Mesothelial cell of epicardium (in vitro differentiated cells): Measurements from ENCODE around the gene OVOL2. TPM values are rescaled to one million over a fixed set of nuclear protein-coding genes. Genes with fewer than 3 reads are reported as not detected.

Source experiments
- DNase-seq, 2 experiments: peaks; one replicate each; pipeline ENCODE4 v3.0.0; 2021; ENCODE audit warnings: low spot score in 2 of 2; ENCODE audit not compliant: unreplicated experiment in 2 of 2
- H3K27ac Mint-ChIP-seq: 2 replicates; pipeline ENCODE4 v1.8.0; 2021; ENCODE audit warnings: mixed read lengths
- H3K27me3 Mint-ChIP-seq: 2 replicates; pipeline ENCODE4 v1.8.0; 2021; ENCODE audit warnings: low read depth, mixed read lengths
- H3K36me3 Mint-ChIP-seq: 2 replicates; pipeline ENCODE4 v1.8.0; 2021; ENCODE audit warnings: mixed read lengths
- H3K4me1 Mint-ChIP-seq: 2 replicates; pipeline ENCODE4 v1.8.0; 2021; ENCODE audit warnings: mixed read lengths
- H3K4me3 Mint-ChIP-seq: 2 replicates; pipeline ENCODE4 v1.8.0; 2021; ENCODE audit warnings: mild to moderate bottlenecking, moderate library complexity, mixed read lengths
- H3K9me3 Mint-ChIP-seq: 2 replicates; pipeline ENCODE4 v1.8.0; 2021; ENCODE audit warnings: mixed read lengths
- total RNA-seq: library from RNA; stranded (reverse); gene quantifications from 3 replicates; pipeline ENCODE4 v1.2.1, GENCODE V29; 2021
- TF ChIP-seq, protein P1 (sequence below): fragments of 200-600 bp; sonication (generic); IDR thresholded peaks from one replicate; pipeline ENCODE4 v1.5.0; 2021; ENCODE audit warnings: antibody characterized with exemption; ENCODE audit not compliant: unreplicated experiment

OVOL2 gene
- total RNA-seq, 1 donor from 2014 or later = 7.3 TPM

DNA sequence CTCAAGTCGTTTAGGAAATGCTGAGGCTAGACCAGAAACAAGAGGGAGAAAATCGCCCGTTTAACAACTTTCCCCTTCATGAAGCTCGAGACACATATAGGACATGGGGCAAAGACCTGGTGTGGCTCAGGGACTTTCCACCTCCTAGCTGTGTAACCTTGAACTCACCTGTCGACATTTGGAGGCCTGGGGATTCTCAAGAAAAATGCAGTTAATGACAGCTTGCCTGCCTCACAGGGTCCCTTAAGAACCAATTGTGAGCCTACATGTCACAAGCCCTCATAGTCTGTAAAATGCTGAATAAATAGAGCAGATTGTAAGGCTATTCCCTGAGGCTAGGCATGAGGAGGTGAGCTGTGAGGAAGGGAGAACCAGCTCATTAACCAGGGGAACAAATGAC is 53.8 kb downstream of the OVOL2 start:
- H3K4me1 Mint-ChIP-seq = peaks cover 21% of the 10 kb centered on the region
- no peaks in the 10 kb centered on the region for H3K27me3 Mint-ChIP-seq
- H3K4me3 Mint-ChIP-seq = no peak overlapping the region
- H3K27ac Mint-ChIP-seq = no peak overlapping the region
- TF ChIP-seq, protein P1, sequence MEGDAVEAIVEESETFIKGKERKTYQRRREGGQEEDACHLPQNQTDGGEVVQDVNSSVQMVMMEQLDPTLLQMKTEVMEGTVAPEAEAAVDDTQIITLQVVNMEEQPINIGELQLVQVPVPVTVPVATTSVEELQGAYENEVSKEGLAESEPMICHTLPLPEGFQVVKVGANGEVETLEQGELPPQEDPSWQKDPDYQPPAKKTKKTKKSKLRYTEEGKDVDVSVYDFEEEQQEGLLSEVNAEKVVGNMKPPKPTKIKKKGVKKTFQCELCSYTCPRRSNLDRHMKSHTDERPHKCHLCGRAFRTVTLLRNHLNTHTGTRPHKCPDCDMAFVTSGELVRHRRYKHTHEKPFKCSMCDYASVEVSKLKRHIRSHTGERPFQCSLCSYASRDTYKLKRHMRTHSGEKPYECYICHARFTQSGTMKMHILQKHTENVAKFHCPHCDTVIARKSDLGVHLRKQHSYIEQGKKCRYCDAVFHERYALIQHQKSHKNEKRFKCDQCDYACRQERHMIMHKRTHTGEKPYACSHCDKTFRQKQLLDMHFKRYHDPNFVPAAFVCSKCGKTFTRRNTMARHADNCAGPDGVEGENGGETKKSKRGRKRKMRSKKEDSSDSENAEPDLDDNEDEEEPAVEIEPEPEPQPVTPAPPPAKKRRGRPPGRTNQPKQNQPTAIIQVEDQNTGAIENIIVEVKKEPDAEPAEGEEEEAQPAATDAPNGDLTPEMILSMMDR = no peak
- H3K36me3 Mint-ChIP-seq = no peaks in the 10 kb centered on the region
- DNase-seq = no peak
- no peaks in the 10 kb centered on the region for H3K9me3 Mint-ChIP-seq

DNA sequence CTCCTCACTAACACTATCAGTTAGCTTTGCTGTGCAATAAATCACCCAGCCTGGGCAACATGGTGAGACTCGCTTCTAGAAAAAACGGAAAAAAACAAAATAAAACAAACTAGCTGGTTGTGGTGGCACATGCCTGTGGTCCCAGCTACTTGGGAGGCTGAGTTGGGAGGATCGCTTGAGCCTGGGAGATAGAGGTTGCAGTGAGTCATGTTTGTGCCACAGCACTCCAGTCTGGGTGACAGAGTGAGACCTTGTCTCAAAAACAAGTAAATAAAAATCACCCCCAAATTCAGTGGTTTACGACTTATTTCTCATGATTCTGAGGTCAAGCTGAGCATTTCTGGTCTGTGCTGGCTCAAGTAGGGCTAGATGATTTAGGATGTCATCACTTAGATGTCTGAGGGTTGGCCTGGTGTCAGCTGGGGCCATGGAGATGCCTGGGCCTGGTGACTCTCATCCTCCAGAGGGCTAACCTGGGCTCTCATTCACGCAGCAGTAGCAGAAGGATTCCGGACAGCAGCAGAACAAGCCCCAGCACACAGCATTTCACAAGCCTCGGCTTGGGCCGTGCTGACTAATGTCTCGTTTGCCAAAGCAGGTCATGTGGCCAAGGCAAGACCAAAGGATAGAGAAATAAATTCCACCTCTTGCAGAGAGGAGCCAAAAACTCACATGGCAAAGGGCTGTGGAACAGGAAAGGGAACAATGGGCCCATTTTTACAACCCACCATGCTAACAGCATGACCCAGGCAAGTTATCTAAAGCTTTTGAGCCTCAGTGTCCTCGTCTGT is 56.4 kb downstream of the OVOL2 start:
- Mint-ChIP-seq H3K27me3 (no peaks in the 10 kb centered on the region), H3K9me3 (no peaks in the 10 kb centered on the region), H3K36me3 (no peaks in the 10 kb centered on the region), H3K4me3 (no peak overlapping the region), H3K27ac (no peak overlapping the region), H3K4me1 (peaks cover 13% of the 10 kb centered on the region)
- TF ChIP-seq, protein P1 = no peak
- no peak for DNase-seq

DNA sequence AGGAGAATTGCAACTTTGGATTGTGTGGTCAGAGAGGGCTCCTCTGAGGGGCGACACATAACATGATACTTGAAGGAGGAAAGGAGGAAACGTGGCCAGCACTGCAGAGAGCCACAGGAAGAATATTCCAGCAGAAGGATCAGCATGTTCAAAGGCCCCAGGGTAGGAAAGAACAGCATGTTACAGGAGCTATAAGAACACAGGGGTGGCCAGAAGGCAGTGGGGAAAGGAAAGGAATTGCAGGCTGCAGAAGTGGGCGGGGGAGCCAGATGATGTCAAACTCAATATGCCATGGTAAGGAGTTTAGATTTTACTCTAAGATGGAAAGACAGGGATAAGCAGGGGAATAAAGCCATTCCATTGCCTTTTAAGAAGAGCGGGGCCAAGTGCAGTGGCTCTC is 58.1 kb downstream of the OVOL2 start:
- Mint-ChIP-seq H3K4me3 (no peak overlapping the region), H3K4me1 (peaks cover 7% of the 10 kb centered on the region), H3K36me3 (no peaks in the 10 kb centered on the region), H3K27me3 (no peaks in the 10 kb centered on the region), H3K27ac (no peak overlapping the region), H3K9me3 (no peaks in the 10 kb centered on the region)
- TF ChIP-seq, protein P1 = no peak
- DNase-seq = no peak

DNA sequence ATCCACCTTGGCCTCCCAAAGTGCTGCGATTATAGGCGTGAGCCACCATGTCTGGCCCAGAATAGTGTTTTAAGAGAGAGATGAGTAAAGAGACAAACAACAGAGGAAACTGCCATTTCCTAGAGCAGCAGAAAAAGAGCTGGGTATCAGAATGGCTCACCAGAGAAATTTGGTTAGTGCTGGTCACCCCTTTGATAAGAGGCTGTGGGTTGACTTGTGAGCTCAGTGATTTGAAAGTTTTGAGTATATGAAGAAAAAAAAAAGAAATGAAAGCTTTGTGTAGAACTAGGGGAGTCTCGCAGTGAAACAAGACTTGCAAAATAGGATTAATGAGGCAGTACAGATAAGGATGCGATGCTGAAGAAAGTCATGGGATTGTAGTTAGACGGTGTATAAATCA is 59.3 kb downstream of the OVOL2 start:
- Mint-ChIP-seq H3K36me3 (no peaks in the 10 kb centered on the region), H3K9me3 (no peaks in the 10 kb centered on the region), H3K27me3 (no peaks in the 10 kb centered on the region), H3K27ac (no peak overlapping the region), H3K4me3 (no peak overlapping the region), H3K4me1 (peaks cover 7% of the 10 kb centered on the region)
- TF ChIP-seq, protein P1 = no peak
- no peak for DNase-seq

DNA sequence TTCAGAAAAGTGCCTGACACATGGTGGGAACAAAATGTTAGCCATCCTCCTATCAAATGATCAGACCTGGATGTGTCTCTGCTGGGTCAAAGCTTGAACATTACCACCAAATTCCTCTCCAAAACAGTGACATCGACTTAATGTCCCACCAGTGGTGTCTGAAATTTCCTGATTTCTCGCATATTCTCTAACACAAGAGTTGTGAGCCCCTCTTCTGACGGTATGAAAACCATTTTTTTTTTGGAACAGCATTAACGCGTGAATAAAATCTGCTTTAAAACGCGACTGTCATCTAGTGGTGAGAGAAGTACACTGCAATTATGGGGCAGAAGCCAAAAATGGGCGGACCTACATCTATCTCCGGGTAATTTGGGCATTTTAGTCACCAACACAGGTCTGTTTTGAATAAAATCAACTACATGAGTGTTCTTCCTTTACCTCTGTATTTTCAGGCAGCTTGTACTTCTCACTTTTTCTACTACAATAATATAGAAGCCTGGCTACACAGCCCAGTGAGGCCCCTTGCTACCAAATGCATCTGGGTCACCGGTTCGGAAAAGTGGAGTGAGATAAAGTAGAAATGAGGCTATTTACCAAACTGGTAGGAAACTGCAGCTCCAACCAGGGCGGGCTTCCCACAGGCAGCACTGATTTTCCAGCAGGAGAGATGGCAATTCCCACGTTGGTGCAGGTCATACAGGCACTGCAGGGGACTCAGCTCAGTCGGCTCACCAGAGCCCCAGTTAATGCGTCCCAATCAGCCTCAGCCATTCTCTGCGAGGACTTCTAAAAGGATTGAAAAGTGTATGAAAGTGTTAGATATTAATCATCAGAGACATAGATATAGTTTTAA is 61.5 kb downstream of the OVOL2 start:
- Mint-ChIP-seq H3K9me3 (no peaks in the 10 kb centered on the region), H3K4me1 (peaks cover 7% of the 10 kb centered on the region), H3K36me3 (peaks cover 2% of the 10 kb centered on the region), H3K27me3 (no peaks in the 10 kb centered on the region), H3K27ac (no peak overlapping the region), H3K4me3 (no peak overlapping the region)
- DNase-seq = no peak
- TF ChIP-seq, protein P1 = peak; percentile 88
